GM19238 (cell line): ENCODE measurements around the gene CSTB.
A peak's percentile ranks its signal among the peaks of the same experiment; 100 is the strongest.

ENCODE experiments used
- DNase-seq: peaks from one replicate; pipeline ENCODE4 v3.0.0; 2011; ENCODE audit warnings: low spot score; ENCODE audit not compliant: insufficient read length

CSTB gene

DNA sequence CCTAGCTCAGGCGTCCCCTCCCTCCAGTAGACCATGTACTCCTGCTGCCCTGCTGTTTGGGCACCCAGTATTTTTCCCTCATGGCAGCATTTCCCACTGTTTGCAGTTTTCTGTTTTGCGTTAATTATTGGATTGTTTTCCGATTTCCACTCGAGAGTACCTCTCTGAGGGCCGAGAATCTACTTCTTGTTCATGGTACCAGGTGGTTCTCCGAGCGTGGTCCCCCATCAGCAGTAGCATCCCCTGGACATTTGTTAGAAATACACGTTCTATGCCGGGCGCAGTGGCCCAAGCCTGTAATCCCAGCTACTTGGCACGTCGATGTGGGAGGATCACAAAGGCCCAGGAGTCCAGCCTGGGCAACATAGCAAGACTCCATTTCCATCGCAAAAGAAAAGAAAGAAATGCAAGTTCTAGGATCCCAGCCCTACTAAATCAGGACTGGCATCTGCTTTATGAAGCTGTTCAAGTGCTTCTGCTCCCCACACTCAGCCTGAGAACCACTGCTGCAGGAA is 14.0 kb upstream of the CSTB start:
- DNase-seq: no peak

- peak; percentile 96 for DNase-seq
These were observed 13.3 kb upstream of the CSTB start, which contains the start of gene RRP1 for GRCh38 chr21:43789276-43790009. TSS of gene RRP1 (plus strand) at chr21:43789577. CDS start at chr21:43789630, 53 bp downstream.

GRCh38 chr21:43786807-43787440 is 10.8 kb upstream of the CSTB start:
- no peak for DNase-seq

- no peak for DNase-seq
These were observed 10.2 kb upstream of the CSTB start for GRCh38 chr21:43786300-43786806.

GRCh38 chr21:43785134-43785533 is 9.0 kb upstream of the CSTB start:
- no peak for DNase-seq

DNA sequence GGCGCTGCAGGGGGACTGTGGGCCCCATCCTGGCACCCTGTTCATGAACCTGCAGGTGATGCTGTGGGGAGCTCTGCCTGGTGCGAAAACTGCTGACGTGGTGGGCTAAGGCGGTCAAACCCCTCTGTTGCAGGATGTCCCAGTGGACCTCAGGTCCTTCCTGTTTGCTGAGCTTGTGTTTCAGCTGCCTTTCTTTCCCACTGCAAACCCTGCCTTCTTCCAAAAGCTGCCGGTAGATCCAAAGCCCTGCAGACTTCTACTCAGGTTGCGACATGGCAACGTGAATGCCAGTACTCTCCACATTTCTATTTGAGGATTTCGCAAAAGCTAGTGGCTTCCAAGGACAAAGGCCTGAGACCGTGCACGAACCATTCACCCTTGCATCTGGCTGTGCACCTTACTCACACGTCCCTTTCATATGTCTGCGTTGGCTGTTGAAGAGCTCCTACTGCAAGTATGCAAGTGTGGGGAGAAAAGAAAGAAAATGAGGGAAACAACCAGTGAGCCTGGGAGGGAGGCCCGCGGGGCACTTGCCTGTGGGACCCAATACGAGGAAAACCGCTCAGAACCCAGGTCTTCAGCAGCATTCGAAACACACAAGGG is 7.1 kb upstream of the CSTB start:
- no peak for DNase-seq

DNA sequence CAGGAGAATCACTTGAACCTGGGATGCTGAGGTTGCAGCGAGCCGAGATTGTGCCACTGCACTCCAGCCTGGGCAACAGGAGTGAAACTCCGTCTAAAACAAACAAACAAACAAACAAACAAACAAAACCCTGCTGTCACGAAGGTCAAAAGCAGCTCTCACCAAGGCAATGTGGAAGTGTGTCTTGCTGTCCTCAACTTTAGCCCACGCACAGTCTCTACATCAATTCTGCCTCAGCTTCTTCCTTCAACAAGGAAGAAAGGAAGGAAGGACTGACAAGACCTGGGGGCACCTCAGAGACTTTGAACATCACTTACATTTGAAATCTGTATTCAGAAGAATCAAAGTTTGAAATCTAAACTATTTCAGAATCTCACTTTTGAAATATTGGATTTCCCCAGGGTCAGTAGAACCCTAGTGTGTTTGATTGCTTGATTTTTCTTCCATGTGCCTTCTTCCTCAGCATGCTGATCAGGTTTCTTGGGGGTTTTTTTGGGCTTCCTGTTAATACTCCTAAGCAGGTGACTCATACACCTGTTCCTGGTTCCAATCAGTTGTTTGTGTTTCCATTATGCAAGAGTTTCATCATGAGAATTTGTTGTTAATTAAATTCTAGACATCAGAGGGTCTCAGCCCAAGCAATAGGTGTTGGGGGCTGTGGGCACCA is 6.5 kb upstream of the CSTB start:
- no peak for DNase-seq

GRCh38 chr21:43781846-43782245 is 5.7 kb upstream of the CSTB start:
- no peak for DNase-seq

- no peak for DNase-seq
These were observed 3.6 kb upstream of the CSTB start for GRCh38 chr21:43779660-43780059.

DNA sequence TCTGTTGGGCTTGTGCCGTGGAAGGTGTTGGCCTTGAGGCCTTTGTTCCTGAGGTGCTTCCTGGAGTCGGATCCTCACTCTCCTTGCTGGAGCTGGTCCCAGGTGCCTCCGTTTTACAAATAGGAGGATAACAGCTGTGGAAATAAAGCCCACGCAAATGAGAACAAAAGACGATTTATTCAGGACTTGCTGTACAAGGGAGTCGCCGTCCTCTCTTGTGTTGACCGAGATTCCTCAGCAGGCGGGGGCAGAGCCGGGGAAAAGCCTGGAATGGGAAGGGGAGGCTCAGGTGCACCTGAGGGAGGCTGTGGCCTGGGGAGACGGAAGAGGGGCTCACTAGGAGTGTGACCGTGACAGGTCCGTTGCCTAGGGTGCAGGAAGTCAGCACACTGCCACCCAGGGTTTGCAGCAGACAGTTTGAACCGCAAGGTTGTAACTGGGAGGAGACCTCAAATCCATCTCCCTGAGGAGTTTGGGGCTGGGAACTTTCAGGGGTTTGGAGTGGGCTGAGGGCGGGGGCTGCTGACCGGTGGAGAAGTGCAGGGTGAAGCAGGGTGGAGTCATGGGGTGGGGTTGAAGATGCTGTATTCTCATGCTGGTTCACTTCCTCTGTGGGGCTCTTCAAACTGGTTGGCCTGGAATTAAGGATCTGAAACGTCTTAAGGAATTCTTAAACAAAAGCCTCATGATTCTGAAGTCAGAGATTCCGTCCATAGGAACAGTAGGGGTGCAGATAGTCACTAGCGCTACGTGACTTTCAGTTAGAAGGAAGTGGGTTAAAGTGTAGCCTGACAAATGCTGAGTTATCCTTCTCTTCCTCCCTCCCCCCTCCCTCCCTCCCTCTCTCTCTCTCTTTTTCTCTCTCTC is 2.6 kb upstream of the CSTB start:
- DNase-seq: no peak

DNA sequence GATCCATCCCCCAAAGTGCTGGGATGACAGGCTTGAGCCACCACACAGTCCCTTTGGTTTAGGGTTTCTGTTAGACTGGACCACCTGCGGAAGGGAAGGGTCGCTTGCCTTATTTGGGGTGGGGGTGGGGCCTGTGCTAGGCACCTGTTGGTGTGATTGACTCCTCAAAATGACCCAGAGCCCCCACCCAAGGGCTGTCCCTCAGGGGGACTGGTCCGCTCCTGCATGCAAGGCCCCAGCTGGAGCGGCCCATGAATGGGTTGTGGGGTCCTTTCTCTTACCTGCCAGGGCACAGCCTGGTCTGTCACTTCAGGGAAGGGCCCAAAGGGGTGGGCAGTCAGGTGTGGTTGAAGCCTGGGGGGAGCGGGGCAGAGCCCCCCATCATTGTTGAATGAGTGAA is 1.8 kb upstream of the CSTB start:
- DNase-seq: no peak

GRCh38 chr21:43775190-43775589 is 918 bp downstream of the CSTB start:
- no peak for DNase-seq

GRCh38 chr21:43774163-43774562 is 1.9 kb downstream of the CSTB start:
- no peak for DNase-seq

- DNase-seq: no peak
These were observed 3.7 kb downstream of the CSTB start for GRCh38 chr21:43772425-43772821.

GRCh38 chr21:43771698-43772424 is 4.2 kb downstream of the CSTB start:
- DNase-seq: no peak

- no peak for DNase-seq
These were observed 4.9 kb downstream of the CSTB start for GRCh38 chr21:43771199-43771675.

- DNase-seq: no peak
These were observed 5.9 kb downstream of the CSTB start for GRCh38 chr21:43770066-43770655.

GRCh38 chr21:43769325-43769958 is 6.7 kb downstream of the CSTB start:
- DNase-seq: no peak

DNA sequence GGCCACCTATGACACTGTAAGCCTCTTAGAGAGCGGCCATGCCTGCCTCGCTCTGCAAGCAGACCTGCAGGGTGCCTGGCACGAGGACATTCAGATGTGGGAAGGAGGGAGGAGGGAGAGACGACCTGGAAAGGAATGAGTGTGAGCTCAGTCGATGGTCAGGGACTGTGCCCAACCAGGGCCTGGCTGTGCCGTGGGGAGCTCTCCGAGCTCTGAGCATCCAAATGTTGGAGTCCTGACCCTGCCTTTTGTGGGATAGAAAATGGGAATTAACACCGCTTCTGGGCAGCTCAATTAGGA is 7.3 kb downstream of the CSTB start:
- DNase-seq: no peak
